Heart left ventricle (tissue), 16 donors: ENCODE measurements around the gene HGF. TPM values are rescaled to one million over a fixed set of nuclear protein-coding genes. Genes with fewer than 3 reads are reported as not detected.

Source experiments
- ATAC-seq, 4 donors: fragments of 200-7000 bp; cut with Tn5 transposase; one replicate each; pipeline ENCODE4 v1.9.1; 2020 to 2022; ENCODE audit warnings: moderate library complexity in 4 of 4, mild to moderate bottlenecking in 3 of 4, moderate number of reproducible peaks in 1 of 4
- DNase-seq, 5 donors: peaks; one replicate each; pipeline ENCODE4 v3.0.0-alpha.2; 2020
- H3K27ac ChIP-seq, 12 donors: fragments of 200-600 bp; sonication (generic) in 4 of 12; one replicate each; pipeline versions ENCODE4 v1.5.0 to v1.8.0; 2016 to 2022; ENCODE audit warnings: mild to moderate bottlenecking in 2 of 12
- H3K27me3 ChIP-seq, 9 donors: fragments of 200-600 bp; sonication (generic) in 2 of 9; one replicate each; pipeline versions ENCODE4 v1.5.1 to v1.8.0; 2016 to 2022; ENCODE audit warnings: mild to moderate bottlenecking in 3 of 9
- H3K36me3 ChIP-seq, 9 donors: fragments of 200-600 bp; sonication (generic) in 2 of 9; one replicate each; pipeline versions ENCODE4 v1.5.0 to v1.8.0; 2018 to 2022; ENCODE audit warnings: mild to moderate bottlenecking in 2 of 9
- H3K4me1 ChIP-seq, 12 donors: fragments of 200-600 bp; sonication (generic) in 4 of 12; one replicate each; pipeline versions ENCODE4 v1.5.0 to v1.8.0; 2016 to 2022; ENCODE audit warnings: mild to moderate bottlenecking in 3 of 12
- H3K4me3 ChIP-seq, 12 donors: fragments of 200-600 bp; sonication (generic) in 4 of 12; one replicate each; pipeline versions ENCODE4 v1.5.0 to v1.8.0; 2017 to 2022; ENCODE audit warnings: mild to moderate bottlenecking in 9 of 12, moderate library complexity in 4 of 12
- H3K9me3 ChIP-seq, 12 donors: fragments of 200-600 bp; sonication (generic) in 4 of 12; one replicate each; pipeline versions ENCODE4 v1.5.0 to v1.8.0; 2016 to 2022; ENCODE audit warnings: mild to moderate bottlenecking in 1 of 12
- CTCF ChIP-seq, 12 donors: fragments of 200-600 bp; sonication (generic) in 4 of 12; IDR thresholded peaks; one replicate each; pipeline versions ENCODE4 v1.5.0 to v1.8.0; 2018 to 2022; ENCODE audit warnings: antibody characterized with exemption in 12 of 12, mild to moderate bottlenecking in 5 of 12
- POLR2A ChIP-seq, 2 donors: fragments of 450-650 bp; IDR thresholded peaks; one replicate each; pipeline ENCODE4 v1.6.1; 2017; ENCODE audit warnings: antibody characterized with exemption in 2 of 2, mild to moderate bottlenecking in 2 of 2, moderate library complexity in 2 of 2
- WGBS, 4 donors: extraction: QIAGEN DNeasy Blood & Tissue Kit in 2 of 4; methylation state at CpG; one replicate each; pipeline versions ENCODE4 v1.1.5 to v1.1.7; 2013 to 2018; 5-methylcytosine and 5-hydroxymethylcytosine counted together
- intact Hi-C, 10 donors: fragments of 100-400 bp; cut with DNase I; formaldehyde crosslinking; loops; one replicate each; pipeline versions ENCODE4 v1.11.1 to v1.14.2; 2022
- polyA plus RNA-seq, 2 donors: library from polyadenylated mRNA; stranded (reverse); fragments of 200-250 nt; gene quantifications; one replicate each; pipeline ENCODE4 v1.2.3, GENCODE V29; 2013
- total RNA-seq, 9 donors: library from RNA; depleted of rRNA in 2 of 9; stranded (reverse); fragments of >200 nt in 2 of 9; fragmentation: NEBNext Ultra II Directional in 3 of 9; extraction: Animal tissue kit (Norgen Biotek cat#: 25700) in 3 of 9; gene quantifications; one replicate each; pipeline versions ENCODE4 v1.1.0 to v1.2.4, GENCODE V29; 2016 to 2023
- donor health status: ischemic (EF 13 %, LVEDD 7.1; RV severe dilation, severe dysfunction).
- donor health status: healthy with polysubstance abuse.
- donor health status: DM: no; HTN: yes; CAD: no.
- donor health status: DM: no; HTN: no; CAD: no.
- donor health status: ischemic (EF 25% LVEDD 6.9; RV normal size, moderate dysfunction).
- donor health status: ischemic (EF 25% LVEDD 5.7; RV mildly dilated, moderate dysfunction).
- donor health status: healthy.
- donor health status: DM: yes; HTN: yes; CAD: no.
- donor health status: ischemic (EF 35%, LVEDD 5.7; RV mildly dilated, moderate dysfunction).
- donor health status: nonischemic (EF 11% LVEDD 7.7; RV severe dilation, severe dysfunction).
- donor health status: DM: yes; HTN: yes; CAD: no.
- donor health status: PGD.
- donor health status: ischemic (EF 29% LVEDD 5.4; RV normal size, mild dysfunction).
- donor health status: nonischemic (EF 23%, LVEDD 6.1; RV moderate dilation, normal function).

The HGF gene
- total and polyA plus RNA-seq, 11 donors, result 0.42 to 16.1 (median 3.3) TPM

GRCh38 chr7:81719865-81720264, 50.0 kb downstream of the HGF start:
- DNase-seq, result no peak
- no peaks in the 10 kb centered on the region for H3K9me3 ChIP-seq
- no peaks in the 10 kb centered on the region for H3K4me1 ChIP-seq
- H3K36me3 ChIP-seq, result peaks cover 0 to 47% (median 0%) of the 10 kb centered on the region in 9 donors
- no peak overlapping the region for H3K4me3 ChIP-seq
- H3K27ac ChIP-seq, result no peak overlapping the region
- no peak for ATAC-seq
- TF ChIP-seq CTCF (IDR thresholded peaks at IDR 0.05) (no peak), POLR2A (IDR thresholded peaks at IDR 0.05) (no peak)
- intact Hi-C loops, result loop anchor here in 7 of 10 donors (5.0 to 10.0 kb wide), 3 partner anchors 215 to 225 kb away; no protein-coding TSS in a partner anchor
- H3K27me3 ChIP-seq, result no peaks in the 10 kb centered on the region

GRCh38 chr7:81715984-81716588, 53.8 kb downstream of the HGF start:
- no peaks in the 10 kb centered on the region for H3K27me3 ChIP-seq
- no peak overlapping the region for H3K27ac ChIP-seq
- 55 to 61% (median 58%) methylated on average over 5 of the region's 5 CpGs for WGBS, 4 donors
- no peak for DNase-seq
- no peaks in the 10 kb centered on the region for H3K9me3 ChIP-seq
- intact Hi-C loops, result loop anchor here in 7 of 10 donors (5.0 to 10.0 kb wide), 3 partner anchors 211 to 221 kb away; no protein-coding TSS in a partner anchor
- TF ChIP-seq POLR2A (IDR thresholded peaks at IDR 0.05), result no peak
- peak in 8 of 12 donors; percentile 6 to 53 (median 32) for TF ChIP-seq CTCF (IDR thresholded peaks at IDR 0.05)
- peak in 1 of 4 donors; percentile 47 for ATAC-seq
- peaks cover 0 to 52% (median 0%) of the 10 kb centered on the region in 9 donors for H3K36me3 ChIP-seq
- H3K4me3 ChIP-seq, result no peak overlapping the region
- no peaks in the 10 kb centered on the region for H3K4me1 ChIP-seq

DNA sequence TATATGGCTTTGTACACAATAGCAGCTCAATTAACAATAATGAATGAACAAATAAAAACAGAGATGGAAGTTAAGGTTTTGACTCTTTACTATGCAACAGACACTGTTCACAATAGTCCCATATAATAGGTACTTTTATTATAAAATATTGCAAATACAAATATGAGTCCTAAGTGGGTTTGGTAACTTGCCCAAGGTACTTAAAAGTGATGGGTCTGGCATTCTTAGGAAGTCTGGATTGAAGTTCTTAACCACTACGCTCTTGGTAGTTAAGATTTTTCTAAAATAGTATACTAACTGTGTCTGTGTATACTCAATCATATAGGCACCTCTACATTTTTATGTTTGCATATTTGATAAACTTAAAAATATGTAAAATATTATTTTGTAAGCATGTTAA, 55.5 kb downstream of the HGF start:
- DNase-seq (no peak), ATAC-seq (no peak)
- Histone ChIP-seq H3K27ac (no peak overlapping the region), H3K4me1 (no peaks in the 10 kb centered on the region), H3K4me3 (no peak overlapping the region), H3K9me3 (no peaks in the 10 kb centered on the region), H3K36me3 (peaks cover 0 to 60% (median 0%) of the 10 kb centered on the region in 9 donors), H3K27me3 (no peaks in the 10 kb centered on the region)
- TF ChIP-seq POLR2A (IDR thresholded peaks at IDR 0.05), result no peak
- TF ChIP-seq CTCF (IDR thresholded peaks at IDR 0.05), result no peak
- WGBS, 4 donors, result 50 to 70% (median 62%) methylated on average over 1 of the region's 1 CpG
- intact Hi-C loops, result loop anchor here in 5 of 10 donors (10.0 kb wide), 2 partner anchors 210 to 220 kb away; no protein-coding TSS in a partner anchor

GRCh38 chr7:81710751-81711150, 59.1 kb downstream of the HGF start:
- ATAC-seq, result no peak
- peaks cover 0 to 49% (median 0%) of the 10 kb centered on the region in 9 donors for H3K36me3 ChIP-seq
- intact Hi-C loops, result loop anchor here in 5 of 10 donors (10.0 kb wide), 2 partner anchors 206 to 216 kb away; no protein-coding TSS in a partner anchor
- DNase-seq, result no peak
- 88 to 97% (median 93%) methylated on average over 1 of the region's 1 CpG for WGBS, 4 donors
- TF ChIP-seq POLR2A (IDR thresholded peaks at IDR 0.05) (no peak), CTCF (IDR thresholded peaks at IDR 0.05) (no peak)
- no peaks in the 10 kb centered on the region for H3K9me3 ChIP-seq
- peaks cover 0 to 3% (median 0%) of the 10 kb centered on the region in 12 donors for H3K4me1 ChIP-seq
- H3K27me3 ChIP-seq, result no peaks in the 10 kb centered on the region
- no peak overlapping the region for H3K4me3 ChIP-seq
- H3K27ac ChIP-seq, result no peak overlapping the region
